Tibial nerve (tissue), 3 donors: ENCODE results near the gene RIN1.

Experiments used
- POLR2A ChIP-seq, 2 donors: fragments of 450-650 bp; IDR thresholded peaks; one replicate each; pipeline ENCODE4 v1.6.1; 2017; ENCODE audit warnings: antibody characterized with exemption in 2 of 2, mild to moderate bottlenecking in 2 of 2, moderate library complexity in 2 of 2
- TF ChIP-seq, protein P1 (sequence below), 5 experiments: fragments of 200-600 bp in 3 of 5; fragments of 450-650 bp in 2 of 5; sonication (generic) in 3 of 5; IDR thresholded peaks; one replicate each; pipeline ENCODE4 v1.5.1; 2016 to 2019; ENCODE audit warnings: antibody characterized with exemption in 5 of 5, mild to moderate bottlenecking in 3 of 5, moderate library complexity in 2 of 5

DNA sequence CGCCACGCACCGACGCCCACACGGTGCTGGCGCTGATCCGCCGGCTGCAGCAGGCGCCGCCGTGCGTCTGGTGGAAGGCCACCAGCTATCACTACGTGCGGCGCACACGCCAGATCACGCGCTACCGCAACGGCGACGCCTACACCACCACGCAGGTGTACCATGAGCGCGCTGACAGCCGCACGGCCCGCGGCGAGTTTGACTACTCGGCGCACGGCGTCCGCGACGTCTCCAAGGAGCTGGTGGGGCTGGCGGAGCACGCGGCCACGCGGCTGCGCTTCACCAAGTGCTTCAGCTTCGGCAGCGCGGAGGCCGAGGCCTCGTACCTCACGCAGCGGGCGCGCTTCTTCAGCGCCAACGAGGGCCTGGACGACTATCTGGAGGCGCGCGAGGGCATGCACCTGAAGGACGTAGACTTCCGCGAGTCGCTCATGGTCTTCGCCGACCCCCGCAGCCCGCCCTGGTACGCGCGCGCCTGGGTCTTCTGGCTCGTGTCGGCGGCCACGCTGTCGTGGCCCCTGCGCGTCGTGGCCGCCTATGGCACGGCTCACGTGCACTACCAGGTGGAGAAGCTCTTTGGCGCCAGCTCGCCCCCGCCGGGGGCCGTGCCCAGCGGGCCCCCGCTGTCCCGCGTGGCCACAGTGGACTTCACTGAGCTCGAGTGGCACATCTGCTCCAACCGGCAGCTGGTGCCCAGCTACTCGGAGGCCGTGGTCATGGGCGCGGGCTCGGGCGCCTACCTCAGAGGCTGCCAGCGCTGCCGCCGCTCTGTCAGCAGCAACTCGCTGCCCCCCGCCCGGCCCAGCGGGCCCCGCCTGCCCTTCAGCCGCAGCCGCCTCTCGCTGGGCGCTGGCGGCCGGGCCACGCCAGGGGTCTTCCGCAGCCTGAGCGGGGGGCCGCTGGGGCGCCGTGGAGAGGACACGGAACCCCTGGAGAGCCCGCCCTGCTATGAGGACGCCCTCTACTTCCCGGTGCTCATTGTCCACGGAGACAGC lies 41.3 kb downstream of the RIN1 start:
- TF ChIP-seq, protein P1, sequence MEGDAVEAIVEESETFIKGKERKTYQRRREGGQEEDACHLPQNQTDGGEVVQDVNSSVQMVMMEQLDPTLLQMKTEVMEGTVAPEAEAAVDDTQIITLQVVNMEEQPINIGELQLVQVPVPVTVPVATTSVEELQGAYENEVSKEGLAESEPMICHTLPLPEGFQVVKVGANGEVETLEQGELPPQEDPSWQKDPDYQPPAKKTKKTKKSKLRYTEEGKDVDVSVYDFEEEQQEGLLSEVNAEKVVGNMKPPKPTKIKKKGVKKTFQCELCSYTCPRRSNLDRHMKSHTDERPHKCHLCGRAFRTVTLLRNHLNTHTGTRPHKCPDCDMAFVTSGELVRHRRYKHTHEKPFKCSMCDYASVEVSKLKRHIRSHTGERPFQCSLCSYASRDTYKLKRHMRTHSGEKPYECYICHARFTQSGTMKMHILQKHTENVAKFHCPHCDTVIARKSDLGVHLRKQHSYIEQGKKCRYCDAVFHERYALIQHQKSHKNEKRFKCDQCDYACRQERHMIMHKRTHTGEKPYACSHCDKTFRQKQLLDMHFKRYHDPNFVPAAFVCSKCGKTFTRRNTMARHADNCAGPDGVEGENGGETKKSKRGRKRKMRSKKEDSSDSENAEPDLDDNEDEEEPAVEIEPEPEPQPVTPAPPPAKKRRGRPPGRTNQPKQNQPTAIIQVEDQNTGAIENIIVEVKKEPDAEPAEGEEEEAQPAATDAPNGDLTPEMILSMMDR (IDR thresholded peaks at IDR 0.05) = no peak
- no peak for TF ChIP-seq POLR2A (IDR thresholded peaks at IDR 0.05)
